PC-3 (cell line): ENCODE measurements around the gene NNT. TPM values are rescaled to one million over a fixed set of nuclear protein-coding genes. Genes with fewer than 3 reads are reported as not detected.
A peak's percentile ranks its signal among the peaks of the same experiment; 100 is the strongest.

Experiments
- ATAC-seq: fragments of 200-7000 bp; cut with Tn5 transposase; 2 replicates; pipeline ENCODE4 v1.9.1; 2020; ENCODE audit warnings: mild to moderate bottlenecking, moderate library complexity
- BruUV-seq: library from RNA; stranded (reverse); fragments of 400-500 nt; replicated peaks from 2 replicates; lab custom pipeline; 2021; lab: Mats Ljungman, UMichigan
- CTCF ChIA-PET: fragments of 300-600 bp; sonication (Branson Sonifier 250); formaldehyde crosslinking; loops from one replicate; lab custom pipeline; 2022; ENCODE audit warnings: antibody characterized with exemption; lab: Charles Lee
- POLR2A ChIA-PET: fragments of 300-600 bp; sonication (Branson Sonifier 250); formaldehyde crosslinking; loops from one replicate; lab custom pipeline; 2022; ENCODE audit warnings: antibody characterized with exemption; ENCODE audit not compliant: unreplicated experiment; lab: Charles Lee
- DNase-seq: peaks from one replicate; pipeline ENCODE4 v3.0.0-alpha.2; 2015
- H2AFZ ChIP-seq: fragments of 300-600 bp; sonication (generic); 2 replicates; pipeline ENCODE4 v1.6.0; 2016; ENCODE audit warnings: antibody characterized with exemption, low read length
- H3F3A ChIP-seq: fragments of 300-600 bp; sonication (generic); one replicate; pipeline ENCODE4 v1.6.0; 2017; ENCODE audit warnings: antibody characterized with exemption, low read length, control low read depth, mild to moderate bottlenecking; ENCODE audit not compliant: unreplicated experiment
- H3K27ac ChIP-seq: fragments of 300-600 bp; sonication (generic); 2 replicates; pipeline ENCODE4 v1.5.1; 2016; ENCODE audit warnings: mild to moderate bottlenecking, low read length
- H3K27me3 ChIP-seq: fragments of 300-600 bp; sonication (generic); 2 replicates; pipeline ENCODE4 v1.6.1; 2016; ENCODE audit warnings: low read length, mixed read lengths
- H3K36me3 ChIP-seq: fragments of 300-600 bp; sonication (generic); 2 replicates; pipeline ENCODE4 v1.6.1; 2016; ENCODE audit warnings: low read depth, mixed run types, low read length, mixed read lengths
- H3K4me1 ChIP-seq: fragments of 300-600 bp; sonication (generic); 2 replicates; pipeline ENCODE4 v1.5.1; 2016; ENCODE audit warnings: low read length; ENCODE audit not compliant: insufficient read depth
- H3K4me2 ChIP-seq: fragments of 300-600 bp; sonication (generic); 2 replicates; pipeline ENCODE4 v1.6.0; 2016; ENCODE audit warnings: low read length
- H3K4me3 ChIP-seq: fragments of 300-600 bp; sonication (generic); 2 replicates; pipeline ENCODE4 v1.5.1; 2016; ENCODE audit warnings: mild to moderate bottlenecking, low read length, mixed read lengths
- H3K79me2 ChIP-seq: fragments of 300-600 bp; sonication (generic); 2 replicates; pipeline ENCODE4 v1.6.1; 2017; ENCODE audit warnings: low read length, mixed read lengths
- H3K9ac ChIP-seq: fragments of 300-600 bp; sonication (generic); 2 replicates; pipeline ENCODE4 v1.6.0; 2016; ENCODE audit warnings: mild to moderate bottlenecking, low read length
- H3K9me2 ChIP-seq: fragments of 300-600 bp; sonication (generic); replicated peaks from 2 replicates; pipeline ENCODE4 v1.6.1; 2016; ENCODE audit warnings: mixed run types, low read length, mixed read lengths
- H3K9me3 ChIP-seq: fragments of 300-600 bp; sonication (generic); 2 replicates; pipeline ENCODE4 v1.6.1; 2016; ENCODE audit warnings: low read length, mixed read lengths
- H4K20me1 ChIP-seq: fragments of 300-600 bp; sonication (generic); 2 replicates; pipeline ENCODE4 v1.6.1; 2016; ENCODE audit warnings: low read length, mixed read lengths
- EZH2 ChIP-seq: fragments of 300-600 bp; sonication (generic); IDR thresholded peaks from one replicate; pipeline ENCODE4 v1.6.1; 2017; ENCODE audit warnings: antibody characterized with exemption, mild to moderate bottlenecking, low read length; ENCODE audit not compliant: unreplicated experiment
- EZH2phosphoT487 ChIP-seq: fragments of 300-600 bp; sonication (generic); IDR thresholded peaks from 2 replicates; pipeline ENCODE4 v1.6.1; 2018; ENCODE audit warnings: mild to moderate bottlenecking, antibody characterized with exemption, low read length, borderline replicate concordance
- intact Hi-C: fragments of 100-400 bp; cut with micrococcal nuclease; formaldehyde crosslinking; loops from 2 replicates; pipeline ENCODE4 v1.9.0; 2023
- total RNA-seq: library from RNA; depleted of rRNA; stranded (reverse); fragments of >200 nt; gene quantifications from 2 replicates; pipeline ENCODE4 v1.2.3, GENCODE V29; 2014
- TF ChIP-seq, protein P1 (sequence below): fragments of 300-600 bp; sonication (generic); conservative IDR thresholded peaks from 2 replicates; pipeline ENCODE4 v1.5.1; 2017; ENCODE audit warnings: antibody characterized with exemption, low read depth, mild to moderate bottlenecking, low read length

The NNT gene
- total RNA-seq, 1 experiment from 2014 or later, result 15.6 TPM

DNA sequence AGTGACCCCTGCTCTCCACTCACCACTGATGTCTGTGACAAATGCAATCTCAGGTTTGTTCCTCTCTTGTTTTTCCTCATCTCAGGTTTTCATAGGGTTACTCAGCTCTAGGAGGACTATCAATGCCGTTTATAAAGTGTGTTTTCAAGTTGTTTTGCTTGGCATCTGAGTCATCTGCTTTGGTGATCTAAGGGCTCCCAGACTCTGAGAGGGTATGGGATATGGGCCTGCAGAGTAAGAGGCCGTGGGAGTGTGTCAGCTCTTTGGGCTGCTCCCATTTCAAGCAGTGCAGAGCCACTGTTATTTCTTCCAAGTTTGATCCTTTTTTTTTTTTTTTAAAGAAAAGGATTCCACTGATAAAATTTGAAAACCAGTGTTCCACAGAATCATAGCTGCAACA lies 46.3 kb downstream of the NNT start:
- DNase-seq, result no peak
- H4K20me1 ChIP-seq, result no peaks in the 10 kb centered on the region
- no peak overlapping the region for H3K27ac ChIP-seq
- H3K79me2 ChIP-seq, result no peaks in the 10 kb centered on the region
- no peak overlapping the region for H3K4me3 ChIP-seq
- H3F3A ChIP-seq, result no peaks in the 10 kb centered on the region
- no peak overlapping the region for H2AFZ ChIP-seq
- TF ChIP-seq, protein P1, sequence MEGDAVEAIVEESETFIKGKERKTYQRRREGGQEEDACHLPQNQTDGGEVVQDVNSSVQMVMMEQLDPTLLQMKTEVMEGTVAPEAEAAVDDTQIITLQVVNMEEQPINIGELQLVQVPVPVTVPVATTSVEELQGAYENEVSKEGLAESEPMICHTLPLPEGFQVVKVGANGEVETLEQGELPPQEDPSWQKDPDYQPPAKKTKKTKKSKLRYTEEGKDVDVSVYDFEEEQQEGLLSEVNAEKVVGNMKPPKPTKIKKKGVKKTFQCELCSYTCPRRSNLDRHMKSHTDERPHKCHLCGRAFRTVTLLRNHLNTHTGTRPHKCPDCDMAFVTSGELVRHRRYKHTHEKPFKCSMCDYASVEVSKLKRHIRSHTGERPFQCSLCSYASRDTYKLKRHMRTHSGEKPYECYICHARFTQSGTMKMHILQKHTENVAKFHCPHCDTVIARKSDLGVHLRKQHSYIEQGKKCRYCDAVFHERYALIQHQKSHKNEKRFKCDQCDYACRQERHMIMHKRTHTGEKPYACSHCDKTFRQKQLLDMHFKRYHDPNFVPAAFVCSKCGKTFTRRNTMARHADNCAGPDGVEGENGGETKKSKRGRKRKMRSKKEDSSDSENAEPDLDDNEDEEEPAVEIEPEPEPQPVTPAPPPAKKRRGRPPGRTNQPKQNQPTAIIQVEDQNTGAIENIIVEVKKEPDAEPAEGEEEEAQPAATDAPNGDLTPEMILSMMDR, result no peak
- TF ChIP-seq EZH2phosphoT487, result no peak
- no peak for TF ChIP-seq EZH2
- H3K9me2 ChIP-seq, result no peaks in the 10 kb centered on the region
- intact Hi-C loops, result no loop called here
- ChIA-PET POLR2A (interaction anchor here (0.6 kb wide), 2 partner anchors 11 to 107 kb away, joined by 3 to 11 read pairs; no protein-coding TSS in a partner anchor), CTCF (no interaction called here)
- peak; percentile 70 for ATAC-seq
- H3K36me3 ChIP-seq, result 0 out of 2 replicates have a peak, but pooled peaks cover 2% of the 10 kb centered on the region
- BruUV-seq, result no TSS peak
- no peak overlapping the region for H3K9ac ChIP-seq
- no peak overlapping the region for H3K4me2 ChIP-seq
- no peaks in the 10 kb centered on the region for H3K4me1 ChIP-seq
- H3K9me3 ChIP-seq, result no peaks in the 10 kb centered on the region
- no peaks in the 10 kb centered on the region for H3K27me3 ChIP-seq

DNA sequence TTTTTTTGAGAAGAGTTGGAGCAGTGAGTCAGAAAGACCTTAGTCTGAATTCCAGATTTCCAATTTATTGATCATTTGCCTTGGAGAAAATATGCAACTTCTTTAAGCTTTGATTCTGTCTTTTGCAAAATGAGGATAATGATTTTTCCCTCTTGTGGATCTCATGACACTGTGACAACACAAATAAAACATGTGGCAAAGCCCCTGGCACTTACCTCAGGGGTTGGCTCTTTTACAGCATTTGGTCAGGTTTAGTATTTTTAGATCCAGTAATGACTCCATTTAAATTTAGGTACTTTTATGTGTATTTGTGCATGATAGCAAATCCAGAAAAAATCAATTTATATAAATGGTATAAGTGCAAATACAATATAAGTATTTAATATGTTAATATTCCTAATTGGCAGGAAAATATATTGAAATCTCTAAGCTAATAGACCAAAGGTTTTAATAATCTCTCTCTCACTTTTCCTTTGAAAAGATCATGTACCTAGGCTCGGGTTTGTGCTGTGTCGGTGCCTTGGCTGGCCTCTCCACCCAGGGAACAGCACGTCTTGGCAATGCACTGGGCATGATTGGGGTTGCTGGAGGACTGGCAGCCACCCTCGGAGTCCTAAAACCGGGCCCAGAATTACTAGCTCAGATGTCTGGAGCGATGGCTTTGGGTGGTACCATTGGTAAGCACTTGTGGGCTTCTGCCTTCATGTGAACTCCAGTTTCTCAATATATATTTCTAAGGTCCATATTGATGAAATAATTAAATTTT lies 49.7 kb downstream of the NNT start:
- intact Hi-C loops, result no loop called here
- TF ChIP-seq, protein P1, result no peak
- TF ChIP-seq EZH2, result no peak
- no peak for TF ChIP-seq EZH2phosphoT487
- CTCF ChIA-PET, result no interaction called here
- no peak for ATAC-seq
- H3K9me2 ChIP-seq, result no peaks in the 10 kb centered on the region
- no peak overlapping the region for H3K9ac ChIP-seq
- POLR2A ChIA-PET, result no interaction called here
- H3K4me3 ChIP-seq, result no peak overlapping the region
- no peaks in the 10 kb centered on the region for H3K4me1 ChIP-seq
- H3K4me2 ChIP-seq, result no peak overlapping the region
- no peak for DNase-seq
- no peak overlapping the region for H2AFZ ChIP-seq
- no peaks in the 10 kb centered on the region for H3F3A ChIP-seq
- no peaks in the 10 kb centered on the region for H3K9me3 ChIP-seq
- no peaks in the 10 kb centered on the region for H3K36me3 ChIP-seq
- no TSS peak for BruUV-seq
- no peak overlapping the region for H3K27ac ChIP-seq
- H3K79me2 ChIP-seq, result no peaks in the 10 kb centered on the region
- no peaks in the 10 kb centered on the region for H4K20me1 ChIP-seq
- no peaks in the 10 kb centered on the region for H3K27me3 ChIP-seq

DNA sequence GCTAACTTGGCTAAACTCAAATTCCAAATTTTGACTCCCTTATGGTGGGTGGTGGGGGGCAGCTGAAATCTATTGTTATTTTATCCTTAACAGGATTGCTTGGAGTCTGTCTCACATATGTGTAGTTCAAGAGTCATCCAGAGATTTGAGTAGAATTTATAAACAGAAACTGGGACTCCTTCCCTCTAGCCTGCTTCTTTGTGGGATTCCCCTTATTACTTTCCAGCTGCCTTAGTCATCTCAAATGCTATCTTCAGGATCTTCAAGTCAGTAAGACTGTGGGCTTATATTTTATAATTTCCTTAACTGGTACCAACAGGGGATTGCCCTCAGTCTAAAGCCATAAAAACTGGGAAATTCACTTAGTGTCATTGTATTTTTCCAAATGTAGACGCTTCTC lies 55.5 kb downstream of the NNT start:
- H2AFZ ChIP-seq, result no peak overlapping the region
- no peaks in the 10 kb centered on the region for H3K9me2 ChIP-seq
- H3K9ac ChIP-seq, result no peak overlapping the region
- H3F3A ChIP-seq, result no peaks in the 10 kb centered on the region
- no peak overlapping the region for H3K4me2 ChIP-seq
- H3K4me1 ChIP-seq, result no peaks in the 10 kb centered on the region
- DNase-seq (peak; percentile 41), ATAC-seq (peak; percentile 85)
- no peaks in the 10 kb centered on the region for H3K9me3 ChIP-seq
- no peak overlapping the region for H3K4me3 ChIP-seq
- H4K20me1 ChIP-seq, result no peaks in the 10 kb centered on the region
- CTCF ChIA-PET, result no interaction called here
- POLR2A ChIA-PET, result no interaction called here
- TF ChIP-seq, protein P1, result no peak
- TF ChIP-seq EZH2 (no peak), EZH2phosphoT487 (no peak)
- peak overlapping the region; percentile 59 for H3K27ac ChIP-seq
- H3K27me3 ChIP-seq, result no peaks in the 10 kb centered on the region
- no peaks in the 10 kb centered on the region for H3K79me2 ChIP-seq
- BruUV-seq, result no TSS peak
- no peaks in the 10 kb centered on the region; the same call in 1 of the 2 replicates for H3K36me3 ChIP-seq
- intact Hi-C loops, result no loop called here
